Right forelimb (tissue), 1 donor: Measurements from ENCODE around the gene CAPRIN1.

ENCODE experiments used
- DNase-seq: peaks from one replicate; pipeline ENCODE4 v3.0.0-alpha.2; 2018

The CAPRIN1 gene, protein sequence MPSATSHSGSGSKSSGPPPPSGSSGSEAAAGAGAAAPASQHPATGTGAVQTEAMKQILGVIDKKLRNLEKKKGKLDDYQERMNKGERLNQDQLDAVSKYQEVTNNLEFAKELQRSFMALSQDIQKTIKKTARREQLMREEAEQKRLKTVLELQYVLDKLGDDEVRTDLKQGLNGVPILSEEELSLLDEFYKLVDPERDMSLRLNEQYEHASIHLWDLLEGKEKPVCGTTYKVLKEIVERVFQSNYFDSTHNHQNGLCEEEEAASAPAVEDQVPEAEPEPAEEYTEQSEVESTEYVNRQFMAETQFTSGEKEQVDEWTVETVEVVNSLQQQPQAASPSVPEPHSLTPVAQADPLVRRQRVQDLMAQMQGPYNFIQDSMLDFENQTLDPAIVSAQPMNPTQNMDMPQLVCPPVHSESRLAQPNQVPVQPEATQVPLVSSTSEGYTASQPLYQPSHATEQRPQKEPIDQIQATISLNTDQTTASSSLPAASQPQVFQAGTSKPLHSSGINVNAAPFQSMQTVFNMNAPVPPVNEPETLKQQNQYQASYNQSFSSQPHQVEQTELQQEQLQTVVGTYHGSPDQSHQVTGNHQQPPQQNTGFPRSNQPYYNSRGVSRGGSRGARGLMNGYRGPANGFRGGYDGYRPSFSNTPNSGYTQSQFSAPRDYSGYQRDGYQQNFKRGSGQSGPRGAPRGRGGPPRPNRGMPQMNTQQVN

DNA sequence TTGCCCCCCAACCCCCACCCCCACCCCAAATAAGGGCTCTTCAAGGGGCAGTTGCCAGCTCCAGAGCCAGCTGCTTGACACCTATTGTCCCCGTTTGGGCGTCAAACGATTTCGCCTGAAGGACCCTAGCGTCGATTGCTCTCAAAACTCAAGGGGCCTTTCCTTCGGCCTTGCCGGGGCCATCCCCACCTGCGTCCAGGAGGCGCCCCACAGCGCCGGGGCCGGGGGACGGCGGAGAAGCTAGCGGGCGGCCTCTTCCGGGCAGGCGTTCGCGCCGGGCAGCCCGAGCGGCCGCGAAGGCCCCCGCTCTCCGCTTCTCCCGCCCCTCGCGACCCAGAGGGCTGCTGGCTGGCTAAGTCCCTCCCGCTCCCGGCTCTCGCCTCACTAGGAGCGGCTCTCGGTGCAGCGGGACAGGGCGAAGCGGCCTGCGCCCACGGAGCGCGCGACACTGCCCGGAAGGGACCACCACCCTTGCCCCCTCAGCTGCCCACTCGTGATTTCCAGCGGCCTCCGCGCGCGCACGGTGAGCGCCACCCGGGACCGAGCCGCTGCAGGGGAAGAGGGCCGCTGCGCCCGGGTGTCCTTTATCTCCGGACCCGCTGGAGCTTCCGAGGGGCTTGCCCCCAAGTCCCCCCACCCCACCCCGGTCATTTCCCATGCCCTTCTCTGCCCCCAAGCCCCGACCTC, at the start of gene CAPRIN1:
Gene CAPRIN1, plus strand, starts transcription at position 383 of the 687 bp plus-strand sequence. CDS start 690 bp downstream, outside the sequence.
- DNase-seq = peak; percentile 92

DNA sequence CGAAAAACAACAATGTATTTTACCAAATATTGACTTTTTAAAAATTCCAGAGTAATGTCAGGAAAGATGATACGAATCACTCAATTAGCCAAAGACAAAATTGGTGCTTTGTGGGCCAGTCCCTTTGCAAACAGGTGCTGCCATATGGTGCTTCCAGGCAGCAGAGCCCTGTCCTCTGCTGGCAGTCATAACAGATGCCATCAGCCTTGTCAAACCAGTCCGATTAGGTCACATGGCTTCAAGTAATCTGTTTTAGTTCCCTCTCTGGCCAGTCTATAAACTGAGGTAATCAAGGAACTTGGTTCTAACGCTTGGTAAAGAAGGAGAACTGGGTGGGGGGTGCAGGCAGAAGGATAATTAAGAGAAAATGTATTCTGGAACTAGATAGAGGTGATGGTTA, 49.1 kb upstream of the CAPRIN1 start:
- DNase-seq = no peak

DNA sequence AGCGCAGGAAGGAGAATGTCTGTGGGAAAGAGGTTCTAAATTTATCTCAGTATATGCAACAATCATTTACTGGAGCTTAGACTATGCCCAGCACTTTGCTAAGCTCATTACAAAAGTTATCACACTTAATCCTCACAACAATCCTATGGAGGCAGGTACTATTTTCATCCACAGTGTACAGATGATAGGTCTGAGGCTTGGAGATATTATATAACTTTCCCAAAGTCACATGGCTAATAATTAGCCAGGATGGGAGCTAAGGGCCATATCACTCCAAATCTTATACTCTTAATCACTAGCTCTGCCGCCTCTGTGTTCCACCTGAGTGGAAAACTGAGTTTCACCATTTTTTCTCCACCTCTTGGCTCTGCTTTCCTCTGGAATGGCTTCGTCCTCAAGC, 47.3 kb upstream of the CAPRIN1 start:
- DNase-seq = no peak

DNA sequence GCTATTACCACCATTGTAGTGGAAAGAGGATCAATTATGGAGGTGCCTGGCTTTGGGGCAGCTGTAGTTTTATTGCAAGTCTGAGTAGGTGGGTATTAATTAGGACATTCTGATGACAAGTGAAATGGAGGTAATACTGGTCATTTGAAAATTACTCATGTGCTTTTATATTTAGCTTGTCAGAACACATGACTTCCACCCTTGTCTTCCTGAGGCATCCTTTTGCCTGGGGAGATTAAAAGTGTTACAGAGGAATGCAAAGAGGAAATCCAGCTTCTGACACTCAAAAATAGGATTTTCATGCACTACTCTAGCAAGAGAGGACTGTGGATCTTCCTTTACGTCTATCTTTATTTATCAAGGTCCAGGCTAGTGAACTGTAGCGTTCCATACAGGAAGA, 44.7 kb upstream of the CAPRIN1 start:
- no peak for DNase-seq

DNA sequence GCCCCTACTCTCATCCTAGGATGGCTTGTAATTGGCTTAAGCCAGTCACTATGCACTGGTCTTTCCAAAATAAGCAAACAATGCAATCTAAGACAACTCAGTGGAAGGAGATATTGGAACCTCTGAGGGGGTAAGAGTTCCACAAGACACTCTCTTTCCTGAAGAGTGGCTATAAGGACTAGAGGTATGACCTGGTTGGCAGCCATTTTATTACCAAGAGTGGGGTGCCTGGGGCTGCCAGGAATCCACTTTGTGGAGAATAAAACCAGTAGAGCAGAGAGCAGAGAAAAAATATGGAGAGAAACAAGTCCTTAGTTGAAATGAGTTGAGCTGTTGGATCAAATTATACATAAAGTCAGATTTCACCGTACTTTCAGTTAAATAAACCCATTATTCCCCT, 38.8 kb upstream of the CAPRIN1 start:
- no peak for DNase-seq

DNA sequence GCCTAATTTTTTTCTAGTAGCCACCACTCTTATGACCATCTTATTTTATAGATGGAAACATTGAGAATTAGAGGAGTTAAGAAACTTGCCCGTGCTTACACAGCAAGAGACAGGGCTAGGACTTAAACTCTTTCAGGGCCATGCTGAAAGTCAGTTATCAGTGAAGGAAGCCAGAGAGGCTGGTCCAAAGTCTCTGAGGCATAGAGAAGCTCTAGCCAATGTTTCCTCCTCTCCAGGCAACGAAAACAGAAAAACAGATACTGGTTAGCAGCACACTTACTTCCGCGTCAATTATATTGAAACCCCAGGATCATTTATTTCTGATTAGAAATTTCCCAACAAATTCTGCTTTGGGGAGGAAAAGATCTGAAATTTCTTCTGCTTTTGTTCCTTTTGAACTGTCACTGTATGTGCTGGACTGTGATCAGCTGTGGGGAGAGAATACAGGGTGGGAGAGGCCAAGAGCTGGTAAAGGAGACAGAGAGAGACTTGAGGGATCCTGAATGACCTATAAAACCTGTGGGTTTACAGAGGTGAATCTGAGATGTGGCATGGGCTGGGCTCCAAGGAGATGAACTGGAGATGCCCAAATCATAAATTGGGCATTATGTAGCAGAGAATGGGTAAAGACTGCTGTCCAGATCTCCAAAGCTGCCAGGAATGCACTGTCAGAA, 37.5 kb upstream of the CAPRIN1 start:
- DNase-seq = no peak

DNA sequence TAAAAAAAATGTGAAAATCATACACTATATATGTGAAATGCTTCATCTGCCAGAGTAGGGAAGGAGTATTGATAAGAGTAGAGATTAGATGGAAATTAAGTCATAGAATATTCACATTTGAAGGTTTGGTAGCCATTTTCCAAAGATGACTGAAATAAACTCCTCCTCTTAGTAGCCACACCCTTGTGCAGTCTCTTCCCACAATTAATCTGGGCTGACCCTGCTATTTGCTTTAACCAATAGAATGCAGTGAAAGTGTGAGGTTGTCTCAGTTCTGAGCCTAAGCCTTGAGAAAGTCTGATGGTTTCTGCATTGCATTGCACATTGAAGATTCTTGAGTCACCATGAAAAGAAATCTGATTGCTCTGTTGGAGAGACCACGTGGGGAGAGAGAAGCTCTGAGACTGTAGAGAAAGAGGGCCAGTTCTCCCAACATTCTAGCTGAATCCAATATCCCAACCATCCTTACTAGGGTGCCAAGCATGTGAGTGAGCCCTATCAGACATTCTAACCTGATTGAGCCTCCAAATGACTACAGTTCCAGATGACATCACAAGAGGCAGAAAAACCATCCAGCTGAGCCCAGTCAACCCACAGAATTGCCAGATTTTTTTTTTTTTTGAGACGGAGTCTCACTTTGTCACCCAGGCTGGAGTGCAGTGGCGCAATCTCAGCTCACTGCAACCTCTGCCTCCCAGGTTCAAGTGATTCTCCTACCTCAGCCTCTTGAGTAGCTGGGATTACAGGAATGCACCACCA, 29.4 kb upstream of the CAPRIN1 start:
- no peak for DNase-seq

DNA sequence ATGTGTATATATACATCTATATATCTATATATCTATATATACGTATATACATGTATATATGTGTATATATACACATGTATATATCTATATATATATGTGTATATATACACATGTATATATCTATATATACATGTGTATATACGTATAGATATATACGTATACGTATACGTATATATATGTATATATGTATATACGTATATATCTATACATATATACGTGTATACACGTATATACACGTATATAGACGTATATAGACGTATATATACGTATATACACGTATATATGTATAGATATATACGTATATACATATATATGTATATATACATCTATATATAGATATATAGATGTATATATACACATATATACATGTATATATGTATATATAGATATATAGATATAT, 25.1 kb upstream of the CAPRIN1 start:
- no peak for DNase-seq

DNA sequence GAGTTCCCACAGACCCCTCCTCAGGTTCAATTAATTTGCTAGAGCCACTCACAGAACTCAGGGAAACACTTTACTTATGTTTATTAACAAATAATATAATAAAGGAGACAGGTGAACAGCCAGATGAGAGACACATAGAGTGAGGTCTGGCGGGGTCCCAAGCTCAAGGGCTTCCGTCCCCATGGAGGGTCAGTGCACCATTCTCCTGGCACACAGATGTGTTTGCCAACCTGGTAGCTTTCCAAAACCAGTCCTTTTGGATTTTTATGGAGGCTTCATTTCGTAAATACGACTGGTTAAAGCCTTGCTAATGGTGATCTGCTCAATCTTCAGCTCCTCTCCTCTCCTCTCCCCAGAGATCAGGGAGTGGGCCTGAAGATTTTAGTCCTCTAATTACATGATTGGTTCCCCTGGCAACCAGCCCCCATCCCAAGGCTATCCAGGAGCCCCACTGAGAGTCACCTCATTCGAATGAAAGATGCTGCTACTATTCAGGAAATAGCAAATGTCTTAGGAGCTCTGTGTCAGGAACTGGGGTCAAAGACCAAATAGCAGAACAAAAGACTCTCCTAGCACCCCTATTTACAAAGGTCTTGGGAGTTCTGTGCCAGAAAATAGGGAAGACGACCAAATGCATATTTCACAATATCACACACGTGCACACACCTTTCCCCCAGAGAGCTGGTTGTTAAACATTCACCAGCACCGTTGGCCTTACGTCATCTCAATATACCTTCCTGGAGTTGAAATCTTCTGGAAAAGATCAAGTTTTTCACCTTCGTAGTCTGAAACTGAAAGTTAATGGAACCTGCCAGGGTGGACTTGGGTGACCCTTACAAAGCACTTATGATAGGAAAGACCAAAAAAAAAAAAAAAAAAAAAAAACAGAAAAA, 23.8 kb upstream of the CAPRIN1 start:
- no peak for DNase-seq

DNA sequence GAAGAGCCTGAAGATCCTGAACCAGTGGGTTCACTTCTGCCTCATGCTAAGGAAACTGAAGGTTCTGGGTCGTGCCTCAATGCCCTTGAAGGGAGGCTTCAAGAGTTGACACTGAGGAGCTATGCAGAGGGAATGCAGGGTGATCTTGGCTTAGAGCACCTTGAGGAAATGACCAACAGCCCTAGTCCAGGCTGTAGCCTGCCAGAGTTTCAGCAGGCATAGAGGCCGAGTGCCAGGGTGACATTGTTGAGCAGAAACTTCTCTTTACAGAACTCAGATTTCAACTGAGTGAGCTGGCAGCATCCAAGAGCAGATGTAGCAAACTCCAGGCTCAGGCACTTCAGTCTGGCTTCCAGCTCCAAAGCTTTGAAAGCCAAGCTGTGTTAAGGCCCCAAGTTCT, 23.1 kb upstream of the CAPRIN1 start:
- no peak for DNase-seq

DNA sequence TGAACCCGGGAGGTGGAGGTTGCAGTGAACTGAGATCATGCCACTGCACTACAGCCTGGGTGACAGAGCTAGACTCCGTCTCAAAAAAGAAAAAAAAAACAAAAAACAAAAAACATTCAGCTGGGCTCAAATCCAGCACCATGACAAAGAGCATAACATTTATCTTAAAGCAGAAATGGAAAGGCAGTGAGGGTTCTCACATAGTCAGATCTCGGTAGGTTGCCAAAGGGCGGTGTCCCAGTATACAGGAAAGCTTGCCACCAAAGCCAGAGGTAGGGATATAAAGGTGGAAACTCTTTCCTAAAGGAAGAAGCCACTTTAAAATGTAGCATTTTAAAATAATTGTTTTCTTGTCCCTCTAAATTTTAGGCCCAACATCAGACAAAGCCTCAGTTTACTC, 22.4 kb upstream of the CAPRIN1 start:
- DNase-seq = no peak

DNA sequence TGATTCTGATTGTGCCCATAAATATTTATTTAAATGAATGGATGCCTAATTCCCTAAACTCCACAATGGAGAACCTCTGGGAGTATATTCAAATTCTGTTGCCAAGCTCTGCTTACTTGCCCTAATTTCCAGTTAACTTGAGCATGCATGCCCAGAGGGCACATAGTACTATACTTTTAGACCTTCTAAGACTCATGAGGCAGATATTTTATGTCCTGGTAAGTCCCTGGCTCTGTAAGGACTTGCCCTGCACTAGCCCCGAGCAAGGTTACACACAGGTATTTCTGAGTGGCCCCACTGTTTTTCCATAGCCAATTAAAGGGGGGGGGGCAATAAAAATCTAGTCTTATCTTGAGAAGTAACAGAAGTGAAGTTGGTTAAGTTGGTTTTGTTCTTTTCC, 21.1 kb upstream of the CAPRIN1 start:
- DNase-seq = no peak

DNA sequence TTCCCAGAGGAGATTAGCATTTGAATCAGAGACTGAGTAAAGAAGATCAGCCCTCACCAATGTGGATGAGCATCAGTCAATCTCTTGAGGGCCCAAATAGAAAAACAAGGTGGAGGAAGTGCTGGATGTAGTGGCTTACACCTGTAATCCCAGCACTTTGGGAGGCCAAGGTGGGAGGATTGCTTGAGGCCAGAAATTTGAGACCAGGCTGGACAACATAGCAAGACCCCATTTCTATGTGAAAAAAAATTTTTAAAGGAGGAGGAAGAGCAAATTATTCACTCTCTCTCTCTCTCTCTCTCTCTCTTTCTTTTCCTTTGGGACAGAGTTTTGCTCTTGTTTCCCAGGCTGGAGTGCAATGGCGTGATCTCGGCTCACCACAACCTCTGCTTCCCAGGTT, 18.1 kb upstream of the CAPRIN1 start:
- no peak for DNase-seq

DNA sequence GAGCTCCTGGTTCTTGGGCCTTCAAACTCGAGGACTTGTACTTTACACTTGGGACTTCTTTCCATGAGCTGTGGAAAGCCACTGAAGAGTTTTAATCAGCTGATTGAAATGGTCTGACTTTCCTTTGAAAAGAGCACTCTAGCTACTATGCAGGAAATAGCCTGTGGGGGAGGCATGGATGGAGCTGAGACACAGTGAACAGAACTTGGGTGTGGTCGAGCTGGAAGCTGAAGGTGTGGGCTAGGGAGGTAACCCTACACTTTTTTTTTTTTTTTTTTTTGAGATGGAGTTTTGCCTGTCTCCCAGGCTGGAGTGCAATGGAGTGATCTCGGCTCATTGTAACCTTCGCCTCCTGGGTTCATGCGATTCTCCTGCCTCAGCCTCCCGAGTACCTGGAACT, 17.5 kb upstream of the CAPRIN1 start:
- no peak for DNase-seq

DNA sequence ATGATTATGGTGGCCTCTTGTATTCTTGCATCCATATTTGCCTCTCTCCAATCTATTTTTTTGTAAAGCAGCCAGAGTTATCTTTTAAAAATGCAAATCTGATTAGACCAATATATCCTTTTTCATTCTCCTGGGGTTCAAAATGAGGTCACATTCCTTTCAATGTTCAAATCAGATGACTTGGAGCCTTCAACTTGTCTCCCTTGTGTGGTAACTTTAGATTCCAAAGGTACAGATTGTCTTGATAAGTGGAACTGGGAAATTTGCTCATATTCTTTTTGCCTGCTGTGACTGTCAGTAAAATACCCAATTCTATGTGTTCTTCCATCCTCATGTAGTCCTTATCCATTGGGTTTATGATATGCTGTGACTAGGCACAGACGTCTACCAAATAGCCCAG, 15.1 kb upstream of the CAPRIN1 start:
- no peak for DNase-seq

DNA sequence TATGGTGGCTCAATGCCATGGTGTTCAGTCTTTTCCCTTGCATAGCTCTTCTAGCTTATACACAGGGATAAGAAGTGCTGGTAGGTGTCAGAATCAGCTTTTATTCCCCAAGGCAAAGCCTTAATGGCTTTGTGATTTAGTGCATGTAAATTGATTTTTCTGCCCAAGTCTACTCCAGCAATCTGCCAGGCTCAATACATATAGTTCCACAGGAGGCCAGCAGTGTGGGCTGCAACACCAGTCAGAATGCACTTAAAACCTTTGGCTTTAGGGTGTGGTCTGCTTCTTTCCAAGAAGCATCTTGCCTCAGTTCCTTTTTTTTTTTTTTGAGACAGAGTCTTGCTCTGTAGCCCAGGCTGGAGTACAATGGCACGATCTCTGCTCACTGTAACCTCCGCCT, 14.5 kb upstream of the CAPRIN1 start:
- no peak for DNase-seq

DNA sequence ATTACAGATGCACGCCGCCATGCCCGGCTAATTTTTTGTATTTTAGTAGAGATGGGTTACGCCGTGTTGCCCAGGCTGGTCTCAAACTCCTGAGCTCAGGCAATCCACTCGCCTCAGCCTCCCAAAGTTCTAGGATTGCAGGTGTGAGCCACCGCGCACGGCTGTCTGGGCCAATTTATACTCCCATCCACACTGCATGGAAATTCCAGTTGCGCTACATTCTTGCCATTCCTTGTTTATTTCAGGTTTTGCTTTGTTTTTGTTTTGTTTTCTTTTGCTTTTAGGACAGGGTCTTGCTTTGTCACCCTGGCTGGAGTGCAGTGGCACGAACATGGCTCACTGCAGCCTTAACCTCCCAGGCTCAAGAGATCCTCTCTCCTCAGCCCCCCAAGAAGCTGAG, 11.0 kb upstream of the CAPRIN1 start:
- DNase-seq = no peak

DNA sequence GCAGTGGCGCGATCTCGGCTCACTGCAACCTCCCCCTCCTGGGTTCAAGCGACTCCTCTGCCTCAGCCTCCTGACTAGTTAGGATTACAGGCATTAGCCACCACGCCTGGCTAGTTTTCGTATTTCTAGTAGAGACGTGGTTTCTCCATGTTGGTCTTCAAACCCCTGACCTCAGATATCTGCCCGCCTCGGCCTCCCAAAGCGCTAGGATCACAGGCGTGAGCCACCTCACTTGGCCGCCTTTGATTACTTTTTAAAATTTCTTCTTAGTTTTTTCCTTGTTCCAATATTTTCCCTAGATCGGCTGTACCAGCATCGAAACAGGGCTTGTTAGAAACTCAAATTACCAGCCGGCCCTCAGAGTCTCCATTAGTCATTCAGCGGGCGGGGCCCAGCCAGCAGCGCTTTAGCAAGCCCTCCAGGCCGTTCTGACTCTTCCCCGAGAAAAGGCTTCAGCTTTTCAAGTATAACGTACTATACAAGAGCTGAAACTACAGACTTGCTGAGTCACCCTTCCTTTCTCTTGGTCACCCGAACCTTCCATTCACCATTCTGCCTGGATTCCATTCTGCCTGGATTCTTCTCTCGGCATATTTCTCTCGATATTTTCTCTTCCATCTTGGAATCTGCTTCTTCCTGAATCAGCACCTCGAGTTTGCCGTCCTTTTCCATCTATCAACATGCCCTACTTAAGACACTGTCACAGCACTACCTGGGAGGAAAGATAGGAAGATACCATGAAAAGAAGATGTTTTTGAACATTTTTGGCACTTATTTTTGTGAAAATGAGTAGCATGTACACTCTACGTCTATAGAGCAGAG, 6.7 kb upstream of the CAPRIN1 start:
- DNase-seq = no peak

DNA sequence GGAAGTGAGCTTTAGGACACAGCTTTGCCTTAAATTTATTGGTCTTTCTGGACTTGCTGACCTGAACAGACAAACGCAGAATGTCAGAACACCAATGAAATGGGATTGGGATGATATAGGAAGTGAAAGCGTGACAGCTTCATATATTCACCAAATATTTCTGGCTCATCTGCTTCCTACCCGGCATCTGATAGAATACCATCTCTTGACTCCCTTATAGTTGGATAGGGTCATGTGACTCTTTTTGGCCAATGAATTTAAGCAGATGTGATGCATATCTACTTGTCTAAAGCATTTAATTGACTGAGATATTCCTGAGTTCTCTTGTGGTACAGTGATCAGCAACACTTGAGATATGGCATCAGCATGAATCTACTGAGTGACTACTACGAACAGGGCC, 2.5 kb upstream of the CAPRIN1 start:
- DNase-seq = no peak

DNA sequence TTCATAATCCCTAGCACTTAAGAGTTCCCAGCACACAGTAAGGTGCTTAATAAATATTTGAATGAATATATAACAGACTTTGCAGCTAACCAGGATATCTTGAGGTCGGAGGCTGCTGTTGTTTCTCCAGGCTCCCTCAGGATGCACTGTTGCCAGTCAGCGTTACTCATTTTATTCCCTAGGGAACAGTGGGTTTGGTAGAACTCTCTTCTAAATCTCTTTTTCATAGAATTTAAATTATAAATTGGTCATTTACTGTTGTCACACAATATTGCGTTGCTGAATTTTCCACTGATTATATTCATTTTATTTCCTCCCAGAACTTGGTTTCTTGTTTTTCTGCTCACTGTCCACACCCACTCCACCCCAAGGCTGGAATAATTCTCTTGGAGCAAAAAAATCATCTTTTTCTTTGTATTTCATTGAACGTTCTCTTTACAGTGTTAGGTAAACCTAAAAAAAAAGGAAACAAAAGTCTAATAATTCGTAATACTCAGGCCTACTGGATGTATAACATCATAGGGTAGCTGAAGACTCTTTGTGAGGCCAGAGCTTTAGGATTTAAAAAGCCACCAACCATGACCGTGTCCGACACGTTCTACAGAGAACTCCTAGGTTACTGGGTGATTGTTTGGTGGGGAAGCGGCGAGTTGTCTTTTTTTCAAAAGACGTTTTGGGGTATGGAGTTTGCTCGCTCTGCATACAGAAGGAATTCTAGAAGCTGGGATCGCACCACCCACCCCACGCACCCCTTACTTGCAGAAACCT, 766 bp upstream of the CAPRIN1 start:
- DNase-seq = no peak
